WTC11 (cell line): Measurements from ENCODE around the gene EEFSEC. TPM values are rescaled to one million over a fixed set of nuclear protein-coding genes. Genes with fewer than 3 reads are reported as not detected.

ENCODE experiments used
- ATAC-seq: fragments of 200-7000 bp; cut with Tn5 transposase; 2 replicates; pipeline ENCODE4 v1.10.0; 2021; ENCODE audit warnings: mild to moderate bottlenecking, moderate library complexity
- CTCF ChIA-PET: fragments of 300-600 bp; sonication (Branson Sonifier 250); formaldehyde crosslinking; loops from one replicate; lab custom pipeline; 2021; ENCODE audit warnings: antibody characterized with exemption; lab: Charles Lee
- POLR2A ChIA-PET: fragments of 350-600 bp; sonication (Branson Sonifier 250); formaldehyde crosslinking; loops from one replicate; lab custom pipeline; 2021; ENCODE audit warnings: antibody characterized with exemption; lab: Charles Lee
- DNase-seq: peaks from one replicate; pipeline ENCODE4 v3.0.0; 2021; ENCODE audit warnings: low spot score
- H3K27ac Mint-ChIP-seq: 2 replicates; pipeline ENCODE4 v1.8.0; 2021; ENCODE audit warnings: mixed read lengths
- H3K27me3 Mint-ChIP-seq: 2 replicates; pipeline ENCODE4 v1.8.0; 2021; ENCODE audit warnings: low read depth, mild to moderate bottlenecking, moderate library complexity, mixed read lengths
- H3K36me3 Mint-ChIP-seq: 2 replicates; pipeline ENCODE4 v1.8.0; 2021; ENCODE audit warnings: mixed read lengths
- H3K4me1 Mint-ChIP-seq: 2 replicates; pipeline ENCODE4 v1.8.0; 2022; ENCODE audit warnings: mixed read lengths
- H3K4me3 Mint-ChIP-seq: 2 replicates; pipeline ENCODE4 v1.8.0; 2021; ENCODE audit warnings: mild to moderate bottlenecking, moderate library complexity, mixed read lengths
- H3K9me3 Mint-ChIP-seq: 2 replicates; pipeline ENCODE4 v1.8.0; 2021; ENCODE audit warnings: mixed read lengths
- ARID4B ChIP-seq: sonication (generic); formaldehyde crosslinking; IDR thresholded peaks from 2 replicates; pipeline ENCODE4 v1.8.0; 2023; ENCODE audit warnings: missing genetic modification reagents, mild to moderate bottlenecking, borderline replicate concordance
- CREB1 ChIP-seq: sonication (generic); formaldehyde crosslinking; IDR thresholded peaks from 2 replicates; pipeline ENCODE4 v1.8.0; 2023; ENCODE audit warnings: mild to moderate bottlenecking, missing genetic modification reagents
- CREM ChIP-seq: sonication (generic); formaldehyde crosslinking; IDR thresholded peaks from 2 replicates; pipeline ENCODE4 v1.8.1; 2022; ENCODE audit warnings: mild to moderate bottlenecking, missing genetic modification reagents, moderate library complexity
- E2F4 ChIP-seq: sonication (generic); formaldehyde crosslinking; IDR thresholded peaks from 2 replicates; pipeline ENCODE4 v1.8.1; 2022; ENCODE audit warnings: low read depth, mild to moderate bottlenecking, moderate library complexity, missing genetic modification reagents, borderline replicate concordance
- EMX1 ChIP-seq: fragments of 250-450 bp; sonication (Bioruptor Pico); IDR thresholded peaks from 2 replicates; pipeline ENCODE4 v1.8.0; 2021; ENCODE audit warnings: mild to moderate bottlenecking
- JAZF1 ChIP-seq: fragments of 250-450 bp; sonication (Bioruptor Pico); IDR thresholded peaks from 2 replicates; pipeline ENCODE4 v1.9.0; 2021; ENCODE audit warnings: moderate library complexity, mild to moderate bottlenecking, inconsistent platforms
- JUN ChIP-seq: sonication (generic); formaldehyde crosslinking; IDR thresholded peaks from 2 replicates; pipeline ENCODE4 v1.8.0; 2023; ENCODE audit warnings: mild to moderate bottlenecking, missing genetic modification reagents
- MYBL2 ChIP-seq: sonication (generic); formaldehyde crosslinking; IDR thresholded peaks from 2 replicates; pipeline ENCODE4 v1.8.1; 2023; ENCODE audit warnings: mild to moderate bottlenecking, moderate library complexity, missing genetic modification reagents
- NFATC4 ChIP-seq: fragments of 250-450 bp; sonication (Bioruptor Pico); IDR thresholded peaks from 2 replicates; pipeline ENCODE4 v1.9.0; 2021; ENCODE audit warnings: mild to moderate bottlenecking
- RORB ChIP-seq: fragments of 250-450 bp; sonication (Bioruptor Pico); IDR thresholded peaks from 2 replicates; pipeline ENCODE4 v1.9.0; 2021; ENCODE audit warnings: mild to moderate bottlenecking
- SMAD3 ChIP-seq: sonication (generic); formaldehyde crosslinking; IDR thresholded peaks from 2 replicates; pipeline ENCODE4 v1.8.0; 2022; ENCODE audit warnings: missing genetic modification reagents, mild to moderate bottlenecking, borderline replicate concordance
- USF1 ChIP-seq: sonication (generic); formaldehyde crosslinking; IDR thresholded peaks from 2 replicates; pipeline ENCODE4 v1.8.0; 2022; ENCODE audit warnings: mild to moderate bottlenecking, missing genetic modification reagents
- USF2 ChIP-seq: sonication (generic); formaldehyde crosslinking; IDR thresholded peaks from 2 replicates; pipeline ENCODE4 v1.8.1; 2023; ENCODE audit warnings: mild to moderate bottlenecking, missing genetic modification reagents, moderate library complexity
- ZNF121 ChIP-seq: sonication (generic); formaldehyde crosslinking; IDR thresholded peaks from 2 replicates; pipeline ENCODE4 v1.8.0; 2023; ENCODE audit warnings: missing genetic modification reagents
- ZNF138 ChIP-seq: sonication (generic); formaldehyde crosslinking; conservative IDR thresholded peaks from 2 replicates; pipeline ENCODE4 v1.8.1; 2022; ENCODE audit warnings: mild to moderate bottlenecking, moderate library complexity, missing genetic modification reagents
- ZNF317 ChIP-seq: sonication (generic); formaldehyde crosslinking; IDR thresholded peaks from 2 replicates; pipeline ENCODE4 v1.8.1; 2023; ENCODE audit warnings: low read depth, mild to moderate bottlenecking, moderate library complexity, missing genetic modification reagents, borderline replicate concordance
- ZNF396 ChIP-seq: fragments of 250-450 bp; sonication (Bioruptor Pico); IDR thresholded peaks from 2 replicates; pipeline ENCODE4 v1.8.0; 2021; ENCODE audit warnings: mild to moderate bottlenecking, moderate library complexity, borderline replicate concordance
- ZNF512 ChIP-seq: sonication (generic); formaldehyde crosslinking; IDR thresholded peaks from 2 replicates; pipeline ENCODE4 v1.8.1; 2022; ENCODE audit warnings: missing genetic modification reagents, borderline replicate concordance
- ZNF532 ChIP-seq: fragments of 250-450 bp; sonication (Bioruptor Pico); IDR thresholded peaks from 2 replicates; pipeline ENCODE4 v1.9.0; 2021; ENCODE audit warnings: mild to moderate bottlenecking, borderline replicate concordance
- total RNA-seq: library from RNA; stranded (reverse); gene quantifications from 3 replicates; pipeline ENCODE4 v1.2.3, GENCODE V29; 2021

EEFSEC gene
- total RNA-seq, 1 experiment from 2014 or later, result 13.7 TPM

GRCh38 chr3:128293930-128294329, 140.6 kb downstream of the EEFSEC start (continued):
- no peak for TF ChIP-seq E2F4

GRCh38 chr3:128294999-128295468, 141.8 kb downstream of the EEFSEC start:
- Mint-ChIP-seq H3K4me3 (no peak overlapping the region), H3K27ac (no peak overlapping the region), H3K9me3 (peaks cover 17% of the 10 kb centered on the region), H3K4me1 (peaks cover 4% of the 10 kb centered on the region; the same call in 1 of the 2 replicates), H3K27me3 (no peaks in the 10 kb centered on the region), H3K36me3 (peaks cover 5% of the 10 kb centered on the region)
- DNase-seq (no peak), ATAC-seq (no peak)
- ChIA-PET CTCF (no interaction called here), POLR2A (no interaction called here)
- TF ChIP-seq ARID4B (CRISPR knock-in tag) (no peak), SMAD3 (no peak), EMX1 (CRISPR knock-in tag) (no peak), CREB1 (CRISPR knock-in tag) (no peak), ZNF512 (CRISPR knock-in tag) (no peak), CREM (CRISPR knock-in tag) (no peak)

- Mint-ChIP-seq H3K9me3 (peaks cover 7% of the 10 kb centered on the region; the same call in 1 of the 2 replicates), H3K27ac (no peak overlapping the region), H3K4me1 (peaks cover 7% of the 10 kb centered on the region), H3K36me3 (no peaks in the 10 kb centered on the region), H3K27me3 (no peaks in the 10 kb centered on the region), H3K4me3 (no peak overlapping the region)
- no peak for ATAC-seq
- ChIA-PET POLR2A (no interaction called here), CTCF (interaction anchor here (2.6 kb wide), 1 partner anchor 25 kb away, joined by 8 read pairs; no protein-coding TSS in a partner anchor)
- DNase-seq, result no peak
- TF ChIP-seq USF2 (CRISPR knock-in tag) (no peak), USF1 (CRISPR knock-in tag) (no peak), ZNF532 (no peak), CREM (CRISPR knock-in tag) (no peak), MYBL2 (CRISPR knock-in tag) (no peak), ZNF121 (CRISPR knock-in tag) (no peak), JAZF1 (no peak), ZNF396 (CRISPR knock-in tag) (no peak), NFATC4 (CRISPR knock-in tag) (no peak), ZNF138 (no peak), ZNF317 (no peak), JUN (CRISPR knock-in tag) (no peak), RORB (CRISPR knock-in tag) (no peak)
These were observed 143.4 kb downstream of the EEFSEC start for GRCh38 chr3:128296469-128297251.
